CD14-positive monocyte (primary cell): ENCODE measurements around the gene DDX10. TPM values are rescaled to one million over a fixed set of nuclear protein-coding genes. Genes with fewer than 3 reads are reported as not detected.

ENCODE experiments used
- DNase-seq, 3 donors: peaks; one replicate each; pipeline ENCODE4 v3.0.0-alpha.2; 2011 to 2022
- H2AFZ ChIP-seq: 2 replicates; pipeline ENCODE4 v1.6.0; 2012; ENCODE audit warnings: mild to moderate bottlenecking, low read depth, low read length, inconsistent platforms; ENCODE audit not compliant: insufficient read depth, poor library complexity, severe bottlenecking
- H3K27ac ChIP-seq, 2 donors: 1 replicate in 1 of 2; 2 replicates in 1 of 2; pipeline ENCODE4 v1.5.1; 2012 to 2013; ENCODE audit warnings: low read length in 2 of 2, control low read depth in 1 of 2, inconsistent platforms in 1 of 2, low read depth in 1 of 2, mild to moderate bottlenecking in 1 of 2
- H3K27me3 ChIP-seq, 2 donors: one replicate each; pipeline versions ENCODE4 v1.6.0 to v1.6.1; 2011 to 2013; ENCODE audit warnings: low read length in 2 of 2; ENCODE audit not compliant: control insufficient read depth in 2 of 2, insufficient read depth in 2 of 2
- H3K36me3 ChIP-seq, 2 donors: replicated peaks in 1 of 2; 1 replicate in 1 of 2; 2 replicates in 1 of 2; pipeline versions ENCODE4 v1.5.1 to v1.6.1; 2012 to 2013; ENCODE audit warnings: low read length in 2 of 2, control low read depth in 1 of 2, inconsistent platforms in 1 of 2, mild to moderate bottlenecking in 1 of 2; ENCODE audit not compliant: insufficient read depth in 2 of 2, control insufficient read depth in 1 of 2
- H3K4me1 ChIP-seq, 2 donors: 1 replicate in 1 of 2; 2 replicates in 1 of 2; pipeline versions ENCODE4 v1.5.1 to v1.6.1; 2012 to 2013; ENCODE audit warnings: low read length in 2 of 2, control low read depth in 1 of 2, inconsistent platforms in 1 of 2, mild to moderate bottlenecking in 1 of 2, moderate library complexity in 1 of 2; ENCODE audit not compliant: insufficient read depth in 2 of 2, control insufficient read depth in 1 of 2
- H3K4me2 ChIP-seq: replicated peaks from 2 replicates; pipeline ENCODE3; 2012; ENCODE audit warnings: low read length, moderate library complexity, mild to moderate bottlenecking; ENCODE audit not compliant: poor library complexity, severe bottlenecking; ENCODE audit errors: extremely low read depth
- H3K4me3 ChIP-seq, 3 experiments: fragments of 200-600 bp in 1 of 3; sonication (generic) in 1 of 3; replicated peaks in 1 of 3; 1 replicate in 2 of 3; 2 replicates in 1 of 3; pipeline ENCODE4 v1.5.1; 2011 to 2013; ENCODE audit warnings: low read length in 3 of 3, mild to moderate bottlenecking in 3 of 3, control low read depth in 2 of 3, low read depth in 2 of 3, inconsistent platforms in 1 of 3, moderate library complexity in 1 of 3
- H3K79me2 ChIP-seq: 2 replicates; pipeline ENCODE4 v1.6.0; 2012; ENCODE audit warnings: mild to moderate bottlenecking, control low read depth, inconsistent platforms, low read length, moderate library complexity; ENCODE audit not compliant: insufficient read depth
- H3K9ac ChIP-seq: 2 replicates; pipeline ENCODE4 v1.6.0; 2017; ENCODE audit warnings: low read length, mild to moderate bottlenecking; ENCODE audit not compliant: insufficient read depth, poor library complexity, severe bottlenecking
- H3K9me3 ChIP-seq, 2 donors: replicated peaks in 1 of 2; 1 replicate in 1 of 2; 2 replicates in 1 of 2; pipeline versions ENCODE4 v1.5.1 to v1.6.1; 2012 to 2013; ENCODE audit warnings: low read length in 2 of 2, control low read depth in 1 of 2; ENCODE audit not compliant: control insufficient read depth in 1 of 2, insufficient read depth in 1 of 2
- H4K20me1 ChIP-seq: 2 replicates; pipeline ENCODE4 v1.6.0; 2012; ENCODE audit warnings: mild to moderate bottlenecking, low read length, control low read depth, moderate library complexity; ENCODE audit not compliant: insufficient read depth
- H3K27ac Mint-ChIP-seq, 7 donors: one replicate each; pipeline ENCODE4 v1.8.0; 2020; ENCODE audit warnings: mild to moderate bottlenecking in 7 of 7, mixed read lengths in 7 of 7, moderate library complexity in 6 of 7, inconsistent platforms in 2 of 7
- H3K27me3 Mint-ChIP-seq, 3 donors: one replicate each; pipeline ENCODE4 v1.8.0; 2021 to 2022; ENCODE audit warnings: low read depth in 3 of 3, mild to moderate bottlenecking in 3 of 3, mixed read lengths in 3 of 3, moderate library complexity in 3 of 3, inconsistent platforms in 1 of 3
- H3K36me3 Mint-ChIP-seq, 2 donors: one replicate each; pipeline ENCODE4 v1.8.0; 2020; ENCODE audit warnings: mixed read lengths in 2 of 2, inconsistent platforms in 1 of 2, mild to moderate bottlenecking in 1 of 2
- H3K4me1 Mint-ChIP-seq: one replicate; pipeline ENCODE4 v1.8.0; 2020; ENCODE audit warnings: mild to moderate bottlenecking, mixed read lengths
- H3K4me3 Mint-ChIP-seq, 2 donors: one replicate each; pipeline ENCODE4 v1.8.0; 2020; ENCODE audit warnings: mild to moderate bottlenecking in 2 of 2, mixed read lengths in 2 of 2, moderate library complexity in 1 of 2
- H3K9me3 Mint-ChIP-seq, 7 donors: one replicate each; pipeline ENCODE4 v1.8.0; 2020 to 2022; ENCODE audit warnings: mixed read lengths in 7 of 7, mild to moderate bottlenecking in 6 of 7, moderate library complexity in 6 of 7, inconsistent platforms in 2 of 7
- WGBS: methylation state at CpG from one replicate; pipeline ENCODE4 v1.1.5; 2013; ENCODE audit warnings: missing lambda C conversion rate; ENCODE audit not compliant: insufficient coverage; 5-methylcytosine and 5-hydroxymethylcytosine counted together
- intact Hi-C, 2 donors: fragments of 100-400 bp; cut with micrococcal nuclease; formaldehyde crosslinking; loops; one replicate each; pipeline versions ENCODE4 v1.15.0 to v1.15.1; 2023
- polyA plus RNA-seq, 3 donors: library from polyadenylated mRNA; depleted of rRNA in 1 of 3; unstranded in 2 of 3; stranded (reverse) in 1 of 3; fragments of 300-500 nt in 2 of 3; fragments of >200 nt in 1 of 3; fragmentation: Illumina TruSeq in 2 of 3; gene quantifications; 1 replicate in 2 of 3; 2 replicates in 1 of 3; pipeline ENCODE4 v1.2.3, GENCODE V29; 2012 to 2021
- TF ChIP-seq, protein P1 (sequence below): fragments of 200-600 bp; IDR thresholded peaks from one replicate; pipeline ENCODE4 v1.8.0; 2022; ENCODE audit warnings: antibody characterized with exemption, mild to moderate bottlenecking

DDX10 gene
- polyA plus RNA-seq, 3 donors = 5.0 to 6.3 (median 5.3) TPM

DNA sequence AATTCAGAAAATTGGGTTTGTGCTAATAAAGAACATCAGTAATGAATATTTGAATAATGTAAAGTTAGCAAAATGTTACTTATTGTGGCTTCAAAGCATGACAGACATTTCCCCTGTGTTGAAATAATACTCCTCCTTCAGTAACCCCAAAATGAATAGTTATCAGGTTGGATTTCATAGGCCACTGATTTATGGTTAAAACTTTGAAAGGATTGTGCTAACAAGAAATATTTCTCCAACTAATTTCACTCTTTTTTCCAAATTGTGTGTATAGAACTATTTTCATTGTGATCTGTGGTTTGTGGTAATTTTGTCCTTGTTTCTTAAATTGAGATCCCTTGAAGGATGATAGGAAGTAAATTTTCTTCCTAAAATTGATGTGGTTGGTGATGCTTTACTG, 7.9 kb downstream of the DDX10 start:
- Histone ChIP-seq H3K9me3 (no peaks in the 10 kb centered on the region), H3K27me3 (no peaks in the 10 kb centered on the region), H3K36me3 (peaks cover 23 to 32% of the 10 kb centered on the region in 2 donors), H3K9ac (no peak overlapping the region), H3K4me2 (no peak overlapping the region), H3K4me3 (no peak overlapping the region), H3K4me1 (no peaks in the 10 kb centered on the region), H2AFZ (no peak overlapping the region), H3K27ac (no peak overlapping the region), H4K20me1 (no peaks in the 10 kb centered on the region), H3K79me2 (peaks cover 25% of the 10 kb centered on the region)
- DNase-seq = no peak
- TF ChIP-seq, protein P1, sequence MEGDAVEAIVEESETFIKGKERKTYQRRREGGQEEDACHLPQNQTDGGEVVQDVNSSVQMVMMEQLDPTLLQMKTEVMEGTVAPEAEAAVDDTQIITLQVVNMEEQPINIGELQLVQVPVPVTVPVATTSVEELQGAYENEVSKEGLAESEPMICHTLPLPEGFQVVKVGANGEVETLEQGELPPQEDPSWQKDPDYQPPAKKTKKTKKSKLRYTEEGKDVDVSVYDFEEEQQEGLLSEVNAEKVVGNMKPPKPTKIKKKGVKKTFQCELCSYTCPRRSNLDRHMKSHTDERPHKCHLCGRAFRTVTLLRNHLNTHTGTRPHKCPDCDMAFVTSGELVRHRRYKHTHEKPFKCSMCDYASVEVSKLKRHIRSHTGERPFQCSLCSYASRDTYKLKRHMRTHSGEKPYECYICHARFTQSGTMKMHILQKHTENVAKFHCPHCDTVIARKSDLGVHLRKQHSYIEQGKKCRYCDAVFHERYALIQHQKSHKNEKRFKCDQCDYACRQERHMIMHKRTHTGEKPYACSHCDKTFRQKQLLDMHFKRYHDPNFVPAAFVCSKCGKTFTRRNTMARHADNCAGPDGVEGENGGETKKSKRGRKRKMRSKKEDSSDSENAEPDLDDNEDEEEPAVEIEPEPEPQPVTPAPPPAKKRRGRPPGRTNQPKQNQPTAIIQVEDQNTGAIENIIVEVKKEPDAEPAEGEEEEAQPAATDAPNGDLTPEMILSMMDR = no peak
- peak overlapping the region in 1 of 7 donors; percentile 63 for H3K27ac Mint-ChIP-seq
- intact Hi-C loops = no loop called here
- peaks cover 8% of the 10 kb centered on the region for H3K4me1 Mint-ChIP-seq
- H3K36me3 Mint-ChIP-seq = peaks cover 32 to 36% of the 10 kb centered on the region in 2 donors
- no peak overlapping the region for H3K4me3 Mint-ChIP-seq
- H3K9me3 Mint-ChIP-seq = no peaks in the 10 kb centered on the region
- no peaks in the 10 kb centered on the region for H3K27me3 Mint-ChIP-seq

DNA sequence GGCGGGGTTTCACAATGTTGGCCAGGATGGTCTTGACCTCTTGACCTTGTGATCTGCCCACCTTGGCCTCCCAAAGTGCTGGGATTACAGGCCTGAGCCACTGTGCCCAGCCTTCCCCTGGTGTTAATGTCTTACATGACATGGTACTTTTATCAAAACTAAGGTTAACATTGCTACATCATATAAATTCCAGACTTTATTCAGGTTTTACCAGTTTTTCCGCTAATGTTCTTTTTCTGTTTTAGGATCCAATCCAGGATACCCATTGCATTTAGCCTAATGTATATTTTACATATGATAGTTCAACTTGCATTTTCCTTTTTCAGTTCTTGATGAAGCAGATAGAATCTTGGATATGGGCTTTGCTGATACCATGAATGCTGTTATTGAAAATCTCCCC, 14.2 kb downstream of the DDX10 start:
- TF ChIP-seq, protein P1 = no peak
- no peak for DNase-seq
- H2AFZ ChIP-seq = no peak overlapping the region
- no peaks in the 10 kb centered on the region for H3K27me3 ChIP-seq
- no peak overlapping the region for H3K27ac Mint-ChIP-seq
- H3K79me2 ChIP-seq = no peaks in the 10 kb centered on the region
- H3K9ac ChIP-seq = no peak overlapping the region
- H3K4me3 ChIP-seq = no peak overlapping the region
- 100% methylated on average over 1 of the region's 2 CpGs for WGBS
- no peaks in the 10 kb centered on the region for H3K9me3 Mint-ChIP-seq
- H3K4me1 ChIP-seq = no peaks in the 10 kb centered on the region
- intact Hi-C loops = no loop called here
- no peak overlapping the region for H3K27ac ChIP-seq
- no peaks in the 10 kb centered on the region for H3K9me3 ChIP-seq
- no peak overlapping the region for H3K4me2 ChIP-seq
- H3K4me3 Mint-ChIP-seq = no peak overlapping the region
- no peaks in the 10 kb centered on the region for H4K20me1 ChIP-seq
- H3K36me3 ChIP-seq = peaks cover 40 to 70% of the 10 kb centered on the region in 2 donors
- H3K27me3 Mint-ChIP-seq = no peaks in the 10 kb centered on the region
- H3K4me1 Mint-ChIP-seq = peaks cover 2% of the 10 kb centered on the region
- H3K36me3 Mint-ChIP-seq = peaks cover 65 to 83% of the 10 kb centered on the region in 2 donors
